ENCODE measurements around the gene ARCN1.

GRCh38 chr11:118612378-118612777 lies 40.2 kb downstream of the ARCN1 start:
- TF ChIP-seq CTCF (IDR thresholded peaks at IDR 0.05 in 4 of 5, conservative IDR thresholded peaks at IDR 0.05 in 1 of 5) = no peak
- peak in 1 of 2 donors; percentile 22 for TF ChIP-seq POLR2A (IDR thresholded peaks at IDR 0.05)
